GM21619 (cell line): ENCODE measurements around the gene SLC17A9.
"Not testable (repeated sequence)": the region's sequence is repeated elsewhere in the genome, so short reads cannot be mapped to it uniquely, and the experiment has no call there.

ENCODE experiments used
- ATAC-seq: cut with Tn5 transposase; IDR thresholded peaks from one replicate; pipeline ENCODE4 v1.9.1; 2021; ENCODE audit not compliant: unreplicated experiment

SLC17A9 gene

GRCh38 chr20:62955519-62956386, 3.2 kb downstream of the SLC17A9 start:
- ATAC-seq = no peak

DNA sequence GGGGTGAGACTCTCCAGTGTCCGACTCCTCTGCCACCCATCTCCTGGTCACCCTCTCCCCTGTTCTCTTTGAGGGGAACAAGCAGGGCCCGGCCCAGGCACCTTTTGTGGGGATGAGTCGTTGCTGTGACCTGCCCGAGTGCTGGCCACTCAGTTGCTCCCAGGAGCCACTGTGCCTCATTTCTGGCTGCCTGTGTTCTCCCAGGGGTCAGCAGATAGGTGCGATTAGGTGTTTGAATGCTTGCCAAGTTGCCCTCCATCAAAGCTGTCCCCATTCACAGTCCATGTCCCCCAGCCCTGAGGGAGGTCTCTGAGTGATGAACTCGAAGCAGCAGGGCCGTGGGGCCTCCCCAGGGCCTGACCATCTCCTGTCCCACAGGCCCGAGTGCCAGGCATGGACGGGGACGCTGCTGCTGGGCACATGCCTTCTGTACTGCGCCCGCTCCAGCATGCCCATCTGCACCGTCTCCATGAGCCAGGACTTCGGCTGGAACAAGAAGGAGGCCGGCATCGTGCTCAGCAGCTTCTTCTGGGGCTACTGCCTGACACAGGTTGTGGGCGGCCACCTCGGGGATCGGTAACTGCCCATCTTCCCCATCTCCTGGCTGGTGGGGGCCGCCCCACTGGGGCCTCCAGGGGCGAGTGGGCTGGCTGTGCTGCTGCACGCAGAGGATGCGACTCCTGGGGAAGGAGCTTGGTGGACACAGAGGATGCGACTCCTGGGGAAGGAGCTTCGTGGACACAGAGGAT, 4.1 kb downstream of the SLC17A9 start:
- no peak for ATAC-seq

GRCh38 chr20:62957136-62958117, 4.9 kb downstream of the SLC17A9 start:
- ATAC-seq = no peak

DNA sequence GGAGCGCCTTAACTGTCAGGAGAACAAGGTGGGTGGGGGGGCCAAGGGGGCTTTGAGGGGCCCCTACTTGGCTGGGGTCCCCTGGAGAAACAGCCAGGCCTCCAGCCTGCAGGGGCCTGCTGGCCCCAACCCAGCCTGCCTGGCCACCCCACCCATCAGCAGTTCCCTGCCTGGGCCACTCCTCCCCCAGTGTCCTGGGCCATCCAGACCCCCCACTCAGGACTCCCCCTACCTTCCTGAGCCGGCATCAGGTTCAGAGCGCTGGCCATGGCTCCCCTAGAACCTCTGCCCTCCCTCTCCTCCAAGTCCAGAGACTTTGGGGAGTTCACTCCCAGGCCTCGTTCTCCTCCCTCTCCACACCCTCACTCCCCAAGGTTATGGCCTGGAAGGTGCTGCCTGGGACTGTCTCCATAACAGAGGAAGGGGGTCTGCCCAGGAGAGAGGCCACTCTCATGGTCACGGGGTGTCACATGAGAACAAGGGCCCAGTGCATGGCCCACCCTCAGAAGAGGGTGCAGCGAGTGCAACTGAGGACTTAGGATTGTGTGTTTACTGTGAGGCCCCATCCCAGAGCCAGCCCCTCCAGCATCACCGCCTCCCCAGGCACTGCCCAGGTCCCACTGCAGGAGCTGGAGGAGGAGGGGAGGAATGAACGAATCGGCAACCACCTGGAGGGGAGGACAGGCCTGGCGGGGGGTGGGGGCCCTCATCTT, 6.0 kb downstream of the SLC17A9 start:
- ATAC-seq = no peak

DNA sequence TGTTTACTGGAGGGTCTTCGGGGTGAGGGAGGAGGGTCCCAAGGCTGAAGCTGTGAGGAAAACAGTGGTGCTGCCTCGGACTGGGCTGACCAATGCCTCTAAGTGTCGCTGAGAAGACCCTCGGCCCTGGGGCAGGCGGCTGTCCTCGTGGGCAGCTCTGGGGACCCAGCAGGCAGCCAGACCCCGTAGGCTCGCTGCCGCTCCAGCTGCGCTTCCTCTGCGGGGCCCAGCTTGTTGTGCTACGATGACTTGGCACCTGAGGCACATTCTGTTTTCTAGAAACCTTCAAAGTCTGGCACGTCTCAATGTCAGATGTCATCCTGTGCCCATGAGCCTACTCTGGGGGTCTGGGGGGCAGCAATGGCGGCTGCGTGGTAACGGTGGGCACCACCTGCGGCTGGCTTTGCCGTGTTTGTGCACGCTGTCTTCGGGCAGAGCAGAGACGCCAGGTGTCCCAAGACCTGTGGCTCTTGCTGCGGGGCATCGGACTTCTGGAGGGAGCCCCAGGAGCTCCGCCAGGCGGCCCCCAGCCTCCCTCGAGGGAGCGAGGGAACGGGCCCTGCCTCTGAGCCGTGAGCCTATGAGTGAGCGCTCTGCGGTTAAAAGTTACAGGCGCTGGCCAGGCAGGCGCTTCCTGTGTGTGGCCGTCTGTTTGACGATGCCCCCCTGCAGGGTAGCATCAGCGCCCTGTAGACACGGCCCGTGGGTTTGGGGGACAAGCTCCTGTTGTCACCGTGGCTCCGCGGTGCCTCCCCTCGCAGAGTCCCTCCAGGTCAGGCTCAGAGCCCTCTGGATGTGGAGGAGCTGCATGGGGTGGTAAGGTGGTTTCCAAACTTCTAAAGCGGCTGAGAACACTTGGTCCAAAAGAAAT, 6.8 kb downstream of the SLC17A9 start:
- ATAC-seq = no peak

GRCh38 chr20:62959998-62960436, 7.5 kb downstream of the SLC17A9 start:
- ATAC-seq = no peak

DNA sequence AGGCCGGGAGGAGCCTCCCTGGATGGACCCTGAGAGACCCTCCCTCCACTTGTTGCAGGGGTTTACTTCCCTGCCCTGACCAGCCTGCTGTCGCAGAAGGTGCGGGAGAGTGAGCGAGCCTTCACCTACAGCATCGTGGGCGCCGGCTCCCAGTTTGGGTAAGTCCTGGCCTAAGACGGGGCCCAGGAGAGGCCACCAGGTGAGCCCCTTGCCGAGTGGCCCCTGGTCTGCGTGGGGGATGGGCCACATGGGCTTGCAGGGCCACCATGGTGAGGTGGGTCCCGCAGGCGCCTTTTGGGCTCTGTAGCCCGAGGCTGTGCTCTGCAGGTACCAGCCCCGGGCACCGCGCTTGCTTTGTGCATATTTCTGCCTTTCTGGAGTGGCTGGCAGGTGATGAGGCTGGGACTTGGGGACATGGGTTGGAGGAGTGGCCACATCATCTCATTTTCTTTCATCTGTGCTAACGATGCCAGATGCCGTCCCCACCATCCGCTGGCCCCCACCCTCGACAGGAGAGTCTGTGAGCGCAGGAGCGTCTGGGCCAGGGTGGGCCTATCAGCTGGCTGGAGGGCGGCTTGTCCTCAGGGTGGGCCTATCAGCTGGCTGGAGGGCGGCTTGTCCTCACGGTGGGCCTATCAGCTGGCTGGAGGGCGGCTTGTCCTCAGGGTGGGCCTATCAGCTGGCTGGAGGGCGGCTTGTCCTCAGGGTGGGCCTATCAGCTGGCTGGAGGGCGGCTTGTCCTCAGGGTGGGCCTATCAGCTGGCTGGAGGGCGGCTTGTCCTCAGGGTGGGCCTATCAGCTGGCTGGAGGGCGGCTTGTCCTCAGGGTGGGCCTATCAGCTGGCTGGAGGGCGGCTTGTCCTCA, 8.2 kb downstream of the SLC17A9 start:
- ATAC-seq = not testable (repeated sequence)

GRCh38 chr20:62961310-62961783, 8.8 kb downstream of the SLC17A9 start:
- ATAC-seq = no peak

DNA sequence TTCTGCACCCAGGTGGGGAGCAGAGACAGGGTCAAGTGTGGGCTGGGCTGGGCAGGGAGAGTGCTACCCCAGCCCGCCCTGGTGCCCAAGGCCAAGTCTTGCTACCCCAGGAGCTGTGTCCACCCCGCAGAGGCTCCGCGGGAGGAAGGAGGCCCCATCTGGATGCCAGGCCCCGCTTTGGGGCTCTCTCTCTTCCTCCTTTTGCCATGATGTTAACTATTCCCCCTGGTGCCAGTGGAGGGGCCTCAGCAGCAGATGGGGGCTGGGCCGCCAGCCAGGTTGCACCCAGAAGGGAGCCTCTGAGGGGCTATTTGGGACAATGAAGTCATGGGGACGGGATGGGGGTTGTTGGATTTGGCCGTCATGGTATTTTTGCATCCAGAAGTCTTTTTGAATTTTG, 9.3 kb downstream of the SLC17A9 start:
- no peak for ATAC-seq

GRCh38 chr20:62962221-62962879, 9.8 kb downstream of the SLC17A9 start:
- no peak for ATAC-seq

DNA sequence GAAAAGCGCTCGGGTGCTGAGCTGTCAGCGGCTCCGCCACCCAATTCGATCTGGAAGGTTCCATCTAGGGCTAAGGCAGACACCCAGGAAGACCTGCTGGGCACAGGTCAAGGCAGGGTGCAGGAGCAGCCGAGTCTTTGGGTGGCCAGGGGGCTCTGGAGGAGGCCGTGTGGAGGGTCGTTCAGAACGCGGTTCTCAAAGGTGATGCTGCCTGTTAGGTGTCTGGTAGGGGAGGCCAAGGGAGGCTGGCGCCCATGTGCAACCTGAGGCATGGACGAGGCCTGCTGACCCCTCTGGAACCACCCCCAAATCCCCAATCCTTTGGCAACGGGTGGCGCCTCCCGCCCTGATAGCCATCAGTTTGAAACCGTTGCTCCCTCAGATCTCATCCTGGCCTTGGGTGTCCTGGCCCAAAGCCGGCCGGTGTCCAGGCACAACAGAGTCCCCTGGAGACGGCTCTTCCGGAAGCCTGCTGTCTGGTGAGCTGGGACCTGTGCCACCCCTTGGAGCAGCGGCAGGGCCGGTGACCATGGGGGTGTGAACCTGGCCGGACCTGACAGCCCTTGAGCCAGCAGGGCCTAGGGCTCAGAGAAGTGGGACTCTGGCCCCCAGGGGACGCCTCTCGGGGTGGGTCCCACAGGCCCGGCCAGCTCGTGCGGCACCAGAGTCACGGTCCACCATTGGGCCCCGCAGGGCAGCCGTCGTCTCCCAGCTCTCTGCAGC, 10.5 kb downstream of the SLC17A9 start:
- ATAC-seq = no peak

GRCh38 chr20:62963614-62964397, 11.3 kb downstream of the SLC17A9 start:
- ATAC-seq = no peak

- ATAC-seq = no peak
These were observed 12.2 kb downstream of the SLC17A9 start for GRCh38 chr20:62964700-62965099.

- ATAC-seq = no peak
These were observed 12.9 kb downstream of the SLC17A9 start for GRCh38 chr20:62965363-62965771.

DNA sequence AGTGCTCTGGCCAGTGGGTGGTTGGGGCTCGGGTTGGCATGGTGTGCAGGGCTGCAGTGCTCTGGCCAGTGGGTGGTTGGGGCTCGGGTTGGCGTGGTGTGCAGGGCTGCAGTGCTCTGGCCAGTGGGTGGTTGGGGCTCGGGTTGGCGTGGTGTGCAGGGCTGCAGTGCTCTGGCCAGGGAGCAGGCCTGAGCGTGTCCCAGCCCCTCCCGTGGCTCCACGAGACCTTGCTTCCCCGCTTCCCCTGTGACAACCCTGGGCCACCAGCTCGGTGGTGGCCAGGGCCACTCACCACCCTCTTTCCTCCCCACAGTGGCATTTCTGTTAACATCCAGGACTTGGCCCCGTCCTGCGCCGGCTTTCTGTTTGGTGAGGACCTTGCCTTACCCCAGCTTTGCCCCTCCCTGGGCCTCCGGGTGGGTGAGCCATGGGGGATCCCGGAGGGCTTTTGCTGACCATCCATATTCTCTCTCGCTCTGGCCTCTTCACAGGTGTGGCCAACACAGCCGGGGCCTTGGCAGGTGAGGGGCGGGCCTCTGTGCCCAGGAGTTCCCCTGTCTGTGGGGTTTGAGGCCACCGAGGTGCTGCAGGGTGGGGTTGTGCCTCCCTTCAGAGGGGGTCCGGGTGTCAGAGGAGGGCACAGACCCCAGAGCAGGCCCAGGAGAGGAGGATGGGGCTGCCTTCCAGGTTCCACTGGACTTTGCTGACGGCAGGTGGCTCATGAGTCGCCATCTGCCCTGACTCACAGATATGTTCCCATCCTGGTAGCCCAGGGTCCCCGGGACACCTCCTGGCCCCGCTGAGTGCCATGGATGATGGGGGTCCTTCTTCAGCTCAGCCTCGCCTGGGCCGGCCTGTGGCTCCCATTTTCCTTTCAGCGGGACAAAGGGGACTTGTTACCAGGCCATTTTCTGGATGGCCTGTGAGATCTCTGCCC, 14.0 kb downstream of the SLC17A9 start:
- no peak for ATAC-seq
